NCI-H1930 (cell line): ENCODE data around the gene CFAP74.

Experiments used
- DNase-seq, 2 experiments: peaks; one replicate each; lab custom pipeline; 2025; lab: John Stamatoyannopoulos, UW

CFAP74 gene

DNA sequence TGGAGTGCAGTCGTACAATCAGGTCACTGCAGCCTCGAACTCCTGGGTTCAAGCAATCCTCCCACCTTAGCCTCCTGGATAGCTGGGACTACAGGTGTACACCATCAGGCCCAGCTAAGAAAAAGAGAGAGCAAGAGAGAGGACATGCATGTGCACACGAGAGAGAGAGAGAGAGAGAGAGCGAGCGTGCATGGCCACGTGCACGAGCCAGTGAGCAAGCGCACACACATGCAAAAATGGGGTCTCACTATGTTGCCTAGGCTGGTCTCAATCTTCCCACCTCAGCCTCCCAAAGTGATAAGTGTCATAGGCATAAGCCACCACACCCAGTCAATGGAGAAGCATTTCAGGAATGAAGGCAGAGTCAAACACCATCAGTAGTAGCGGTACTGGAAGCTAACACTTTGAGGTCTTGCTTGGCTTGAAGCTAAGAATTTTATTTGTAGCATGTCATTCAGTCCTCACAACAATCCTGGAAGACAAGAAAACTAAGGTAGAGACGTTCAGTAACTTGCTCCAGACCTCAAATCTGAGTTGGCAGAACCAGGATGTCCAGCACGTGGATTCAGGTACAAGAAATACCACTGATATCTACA, 127.2 kb downstream of the CFAP74 start:
- DNase-seq = no peak

DNA sequence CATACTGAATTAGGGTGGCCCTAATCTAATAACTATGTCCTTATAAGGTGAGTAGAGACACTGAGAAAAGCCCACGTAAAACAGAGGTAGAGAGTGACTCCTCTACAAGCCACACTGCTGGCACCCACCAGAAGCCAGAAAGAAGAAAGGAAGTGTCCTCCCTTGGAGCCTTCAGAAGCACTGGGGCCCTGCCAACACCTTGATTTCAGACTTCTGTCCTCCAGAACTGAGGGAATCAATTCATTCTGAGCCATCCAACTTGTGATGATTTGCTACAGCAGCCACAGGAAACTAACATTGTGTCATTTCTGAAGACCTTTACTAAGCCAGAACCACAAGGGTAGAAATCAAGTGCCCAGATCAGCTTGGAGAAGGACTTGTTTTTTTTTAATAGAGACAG, 127.7 kb downstream of the CFAP74 start:
- no peak for DNase-seq

DNA sequence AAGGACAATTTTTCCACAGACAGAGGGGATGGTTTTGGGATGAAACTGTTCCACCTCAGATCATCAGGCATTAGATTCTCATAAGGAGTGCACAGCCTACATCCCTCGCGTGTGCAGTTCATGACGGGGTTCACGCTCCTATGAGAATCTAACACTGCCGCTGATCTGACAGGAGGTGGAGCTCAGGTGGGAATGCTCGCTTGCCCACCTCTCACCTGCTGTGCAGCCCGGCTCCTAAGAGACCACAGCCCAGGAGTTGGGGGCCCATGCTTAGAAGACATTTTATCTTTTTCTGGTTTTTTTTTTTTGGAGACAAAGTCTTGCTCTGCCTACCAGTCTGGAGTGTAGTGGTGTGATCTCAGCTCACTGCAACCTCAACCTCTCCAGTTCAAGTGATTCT, 128.7 kb downstream of the CFAP74 start:
- DNase-seq = no peak

DNA sequence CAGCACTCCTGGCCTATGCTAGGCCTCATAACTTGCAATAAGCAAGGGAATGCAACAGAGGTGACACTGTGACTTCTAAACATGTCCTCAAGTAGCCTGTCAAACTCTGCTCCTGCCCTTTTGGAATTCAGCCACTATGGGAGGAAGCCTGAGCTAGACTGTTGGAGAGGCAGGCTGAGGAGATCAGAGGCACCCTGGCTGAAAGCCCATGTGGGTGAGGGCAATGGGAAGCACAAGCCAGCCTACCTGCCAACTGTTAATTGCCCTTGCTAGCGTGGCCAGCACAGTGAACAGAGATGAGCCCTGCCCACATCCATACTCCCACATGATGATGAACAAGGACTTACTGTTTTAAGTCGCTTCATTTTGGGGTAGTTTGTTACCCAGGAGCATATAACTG, 130.4 kb downstream of the CFAP74 start:
- no peak for DNase-seq

DNA sequence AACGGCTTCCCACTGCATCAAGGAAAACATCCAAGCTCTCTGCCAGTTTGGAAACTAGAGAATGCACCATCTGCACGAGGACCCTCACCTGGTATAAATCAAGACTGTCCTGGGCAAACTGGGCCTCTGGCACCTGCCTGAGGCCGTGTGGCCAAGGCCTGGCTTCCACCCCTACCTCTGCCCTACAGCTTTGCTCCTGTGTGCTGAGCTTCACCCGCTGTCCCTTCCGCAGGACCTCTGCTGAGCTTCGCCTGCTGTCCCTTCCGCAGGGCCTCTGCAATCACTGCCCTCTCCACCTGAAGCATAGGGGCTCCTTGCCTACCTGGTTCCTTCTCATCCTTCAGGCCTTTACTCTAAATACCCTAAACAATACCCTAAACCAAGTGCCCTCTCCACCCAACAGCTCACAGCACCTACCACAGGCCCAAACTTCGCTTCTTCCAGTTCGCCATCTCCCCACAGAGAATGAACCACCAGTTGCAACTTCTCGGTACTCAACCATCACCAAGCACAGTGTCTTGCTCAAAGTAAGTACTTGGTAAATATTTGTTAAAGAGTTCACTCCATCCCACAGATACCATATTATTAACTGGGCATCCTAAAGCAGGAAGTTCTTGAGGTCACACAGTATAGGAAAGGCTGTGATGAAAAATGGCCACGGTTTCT, 131.1 kb downstream of the CFAP74 start:
- DNase-seq = no peak
